ENCODE data around the gene STARD7. TPM values are rescaled to one million over a fixed set of nuclear protein-coding genes. Genes with fewer than 3 reads are reported as not detected.

Gene STARD7
- total and polyA plus RNA-seq, 4 donors, result 42.9 to 120 (median 59.7) TPM

DNA sequence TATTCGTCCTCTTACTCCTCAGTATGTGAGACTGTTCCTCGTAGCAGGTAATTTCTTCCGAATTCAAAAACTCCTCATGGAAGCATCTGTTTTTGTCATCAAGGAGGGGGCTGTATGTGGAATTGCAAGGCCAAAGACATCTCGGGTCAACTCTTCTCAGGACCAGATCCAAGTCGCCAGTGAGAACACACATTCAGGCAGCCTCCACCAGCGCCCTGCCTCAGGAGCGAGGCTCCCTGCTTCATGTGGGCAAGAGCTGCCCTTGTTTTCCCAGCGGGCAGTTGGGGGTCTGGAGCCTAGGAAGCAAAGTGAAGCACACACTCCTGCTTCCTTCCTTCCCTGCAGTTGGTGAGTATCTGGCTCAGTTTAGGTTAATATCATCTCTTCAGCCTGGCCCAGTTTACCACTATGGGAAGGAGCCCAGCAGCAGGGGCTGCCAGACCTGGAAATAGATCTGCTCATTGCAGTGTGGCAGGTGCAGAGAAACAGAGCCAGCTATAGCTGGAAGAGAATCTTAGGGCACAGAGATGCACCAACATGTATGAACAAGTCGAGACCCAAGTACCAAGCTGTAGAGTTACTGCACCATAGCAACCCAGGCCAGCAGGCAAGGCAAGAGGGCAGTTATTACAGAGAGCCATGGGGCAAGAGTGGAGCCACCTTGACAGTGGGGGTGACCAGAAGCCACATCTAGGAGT lies 31.9 kb upstream of the STARD7 start:
- Histone ChIP-seq H3K27ac (ENCODE audit: low read depth in 1 of 2, low read length in 2 of 2) (no peak overlapping the region), H3K9me3 (ENCODE audit: control insufficient read depth in 4 of 4, low read length in 3 of 4) (no peaks in the 10 kb centered on the region), H3K4me3 (ENCODE audit: low read depth in 1 of 3, low read length in 3 of 3) (no peak overlapping the region), H3K9ac (ENCODE audit: low read depth in 1 of 2, low read length in 2 of 2) (no peak overlapping the region), H3K36me3 (ENCODE audit: control insufficient read depth in 4 of 4, insufficient read depth in 3 of 4, low read depth in 1 of 4, low read length in 3 of 4) (no peaks in the 10 kb centered on the region), H3K27me3 (ENCODE audit: control insufficient read depth in 4 of 4, insufficient read depth in 4 of 4, low read length in 3 of 4) (no peaks in the 10 kb centered on the region), H3K4me1 (ENCODE audit: control insufficient read depth in 4 of 4, insufficient read depth in 4 of 4, low read length in 3 of 4) (peaks cover 0 to 1% (median 0%) of the 10 kb centered on the region in 4 donors)
- DNase-seq (ENCODE audit: low spot score), result no peak
- TF ChIP-seq FOXA2 (IDR thresholded peaks at IDR 0.05) (no peak), NR2F2 (IDR thresholded peaks at IDR 0.05) (no peak), SP1 (IDR thresholded peaks at IDR 0.05) (no peak), JUND (IDR thresholded peaks at IDR 0.05) (no peak), RAD21 (IDR thresholded peaks at IDR 0.05) (no peak), FOXA1 (IDR thresholded peaks at IDR 0.05) (no peak), GABPA (IDR thresholded peaks at IDR 0.05 in 1 of 2, conservative IDR thresholded peaks at IDR 0.05 in 1 of 2) (no peak), HNF4A (conservative IDR thresholded peaks at IDR 0.05) (no peak), TAF1 (conservative IDR thresholded peaks at IDR 0.05) (no peak), RXRA (IDR thresholded peaks at IDR 0.05) (no peak), HNF4G (IDR thresholded peaks at IDR 0.05) (no peak)
- TF ChIP-seq, protein P1, sequence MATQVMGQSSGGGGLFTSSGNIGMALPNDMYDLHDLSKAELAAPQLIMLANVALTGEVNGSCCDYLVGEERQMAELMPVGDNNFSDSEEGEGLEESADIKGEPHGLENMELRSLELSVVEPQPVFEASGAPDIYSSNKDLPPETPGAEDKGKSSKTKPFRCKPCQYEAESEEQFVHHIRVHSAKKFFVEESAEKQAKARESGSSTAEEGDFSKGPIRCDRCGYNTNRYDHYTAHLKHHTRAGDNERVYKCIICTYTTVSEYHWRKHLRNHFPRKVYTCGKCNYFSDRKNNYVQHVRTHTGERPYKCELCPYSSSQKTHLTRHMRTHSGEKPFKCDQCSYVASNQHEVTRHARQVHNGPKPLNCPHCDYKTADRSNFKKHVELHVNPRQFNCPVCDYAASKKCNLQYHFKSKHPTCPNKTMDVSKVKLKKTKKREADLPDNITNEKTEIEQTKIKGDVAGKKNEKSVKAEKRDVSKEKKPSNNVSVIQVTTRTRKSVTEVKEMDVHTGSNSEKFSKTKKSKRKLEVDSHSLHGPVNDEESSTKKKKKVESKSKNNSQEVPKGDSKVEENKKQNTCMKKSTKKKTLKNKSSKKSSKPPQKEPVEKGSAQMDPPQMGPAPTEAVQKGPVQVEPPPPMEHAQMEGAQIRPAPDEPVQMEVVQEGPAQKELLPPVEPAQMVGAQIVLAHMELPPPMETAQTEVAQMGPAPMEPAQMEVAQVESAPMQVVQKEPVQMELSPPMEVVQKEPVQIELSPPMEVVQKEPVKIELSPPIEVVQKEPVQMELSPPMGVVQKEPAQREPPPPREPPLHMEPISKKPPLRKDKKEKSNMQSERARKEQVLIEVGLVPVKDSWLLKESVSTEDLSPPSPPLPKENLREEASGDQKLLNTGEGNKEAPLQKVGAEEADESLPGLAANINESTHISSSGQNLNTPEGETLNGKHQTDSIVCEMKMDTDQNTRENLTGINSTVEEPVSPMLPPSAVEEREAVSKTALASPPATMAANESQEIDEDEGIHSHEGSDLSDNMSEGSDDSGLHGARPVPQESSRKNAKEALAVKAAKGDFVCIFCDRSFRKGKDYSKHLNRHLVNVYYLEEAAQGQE (IDR thresholded peaks at IDR 0.05), result no peak
- TF ChIP-seq, protein P2, sequence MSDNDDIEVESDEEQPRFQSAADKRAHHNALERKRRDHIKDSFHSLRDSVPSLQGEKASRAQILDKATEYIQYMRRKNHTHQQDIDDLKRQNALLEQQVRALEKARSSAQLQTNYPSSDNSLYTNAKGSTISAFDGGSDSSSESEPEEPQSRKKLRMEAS (IDR thresholded peaks at IDR 0.05), result no peak
- TF ChIP-seq, protein P3, sequence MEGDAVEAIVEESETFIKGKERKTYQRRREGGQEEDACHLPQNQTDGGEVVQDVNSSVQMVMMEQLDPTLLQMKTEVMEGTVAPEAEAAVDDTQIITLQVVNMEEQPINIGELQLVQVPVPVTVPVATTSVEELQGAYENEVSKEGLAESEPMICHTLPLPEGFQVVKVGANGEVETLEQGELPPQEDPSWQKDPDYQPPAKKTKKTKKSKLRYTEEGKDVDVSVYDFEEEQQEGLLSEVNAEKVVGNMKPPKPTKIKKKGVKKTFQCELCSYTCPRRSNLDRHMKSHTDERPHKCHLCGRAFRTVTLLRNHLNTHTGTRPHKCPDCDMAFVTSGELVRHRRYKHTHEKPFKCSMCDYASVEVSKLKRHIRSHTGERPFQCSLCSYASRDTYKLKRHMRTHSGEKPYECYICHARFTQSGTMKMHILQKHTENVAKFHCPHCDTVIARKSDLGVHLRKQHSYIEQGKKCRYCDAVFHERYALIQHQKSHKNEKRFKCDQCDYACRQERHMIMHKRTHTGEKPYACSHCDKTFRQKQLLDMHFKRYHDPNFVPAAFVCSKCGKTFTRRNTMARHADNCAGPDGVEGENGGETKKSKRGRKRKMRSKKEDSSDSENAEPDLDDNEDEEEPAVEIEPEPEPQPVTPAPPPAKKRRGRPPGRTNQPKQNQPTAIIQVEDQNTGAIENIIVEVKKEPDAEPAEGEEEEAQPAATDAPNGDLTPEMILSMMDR (IDR thresholded peaks at IDR 0.05; ENCODE audit: low read depth, low read length, missing input control), result no peak
- TF ChIP-seq, protein P4, sequence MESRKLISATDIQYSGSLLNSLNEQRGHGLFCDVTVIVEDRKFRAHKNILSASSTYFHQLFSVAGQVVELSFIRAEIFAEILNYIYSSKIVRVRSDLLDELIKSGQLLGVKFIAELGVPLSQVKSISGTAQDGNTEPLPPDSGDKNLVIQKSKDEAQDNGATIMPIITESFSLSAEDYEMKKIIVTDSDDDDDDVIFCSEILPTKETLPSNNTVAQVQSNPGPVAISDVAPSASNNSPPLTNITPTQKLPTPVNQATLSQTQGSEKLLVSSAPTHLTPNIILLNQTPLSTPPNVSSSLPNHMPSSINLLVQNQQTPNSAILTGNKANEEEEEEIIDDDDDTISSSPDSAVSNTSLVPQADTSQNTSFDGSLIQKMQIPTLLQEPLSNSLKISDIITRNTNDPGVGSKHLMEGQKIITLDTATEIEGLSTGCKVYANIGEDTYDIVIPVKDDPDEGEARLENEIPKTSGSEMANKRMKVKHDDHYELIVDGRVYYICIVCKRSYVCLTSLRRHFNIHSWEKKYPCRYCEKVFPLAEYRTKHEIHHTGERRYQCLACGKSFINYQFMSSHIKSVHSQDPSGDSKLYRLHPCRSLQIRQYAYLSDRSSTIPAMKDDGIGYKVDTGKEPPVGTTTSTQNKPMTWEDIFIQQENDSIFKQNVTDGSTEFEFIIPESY (IDR thresholded peaks at IDR 0.05), result no peak
- 98% methylated on average over 9 of the region's 9 CpGs for WGBS

DNA sequence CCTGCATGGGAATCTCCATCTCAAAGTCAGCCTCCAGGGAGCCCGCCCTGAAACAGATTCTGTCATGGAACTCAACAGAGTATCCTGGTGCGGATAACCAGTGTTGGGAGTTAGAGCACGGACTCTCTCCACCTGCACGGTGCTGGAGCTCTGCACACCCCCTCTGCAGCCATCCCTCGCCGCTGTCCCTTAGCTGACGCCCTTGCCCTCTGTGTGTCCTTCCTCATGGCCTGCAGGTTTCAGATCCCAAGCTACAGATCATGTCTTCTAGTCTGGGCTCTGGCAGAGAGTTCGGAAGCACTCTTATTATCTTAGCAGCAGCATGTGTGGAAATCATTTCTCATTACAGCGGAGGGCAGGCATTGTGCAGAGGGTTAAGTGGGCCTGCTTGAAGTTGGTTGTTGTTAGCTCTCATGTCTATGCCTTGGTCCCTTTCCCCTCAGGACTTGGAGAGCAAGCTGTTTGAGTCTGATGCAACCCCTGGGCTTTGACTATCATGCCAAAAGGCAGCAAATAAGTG lies 31.2 kb upstream of the STARD7 start:
- Histone ChIP-seq H3K36me3 (ENCODE audit: control insufficient read depth in 4 of 4, insufficient read depth in 3 of 4, low read depth in 1 of 4, low read length in 3 of 4) (no peaks in the 10 kb centered on the region), H3K27me3 (ENCODE audit: control insufficient read depth in 4 of 4, insufficient read depth in 4 of 4, low read length in 3 of 4) (no peaks in the 10 kb centered on the region), H3K27ac (ENCODE audit: low read depth in 1 of 2, low read length in 2 of 2) (no peak overlapping the region), H3K9me3 (ENCODE audit: control insufficient read depth in 4 of 4, low read length in 3 of 4) (no peaks in the 10 kb centered on the region), H3K4me3 (ENCODE audit: low read depth in 1 of 3, low read length in 3 of 3) (no peak overlapping the region), H3K4me1 (ENCODE audit: control insufficient read depth in 4 of 4, insufficient read depth in 4 of 4, low read length in 3 of 4) (no peaks in the 10 kb centered on the region), H3K9ac (ENCODE audit: low read depth in 1 of 2, low read length in 2 of 2) (no peak overlapping the region)
- DNase-seq (ENCODE audit: low spot score), result no peak
- WGBS, result 94% methylated on average over 9 of the region's 9 CpGs
- TF ChIP-seq SP1 (IDR thresholded peaks at IDR 0.05) (no peak), GABPA (IDR thresholded peaks at IDR 0.05 in 1 of 2, conservative IDR thresholded peaks at IDR 0.05 in 1 of 2) (no peak), HNF4G (IDR thresholded peaks at IDR 0.05) (no peak), HNF4A (conservative IDR thresholded peaks at IDR 0.05) (no peak), TAF1 (conservative IDR thresholded peaks at IDR 0.05) (no peak), JUND (IDR thresholded peaks at IDR 0.05) (no peak)
- TF ChIP-seq, protein P4 (IDR thresholded peaks at IDR 0.05), result no peak
- TF ChIP-seq, protein P2 (IDR thresholded peaks at IDR 0.05), result no peak
- TF ChIP-seq, protein P5, sequence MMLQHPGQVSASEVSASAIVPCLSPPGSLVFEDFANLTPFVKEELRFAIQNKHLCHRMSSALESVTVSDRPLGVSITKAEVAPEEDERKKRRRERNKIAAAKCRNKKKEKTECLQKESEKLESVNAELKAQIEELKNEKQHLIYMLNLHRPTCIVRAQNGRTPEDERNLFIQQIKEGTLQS (IDR thresholded peaks at IDR 0.05), result no peak
- TF ChIP-seq, protein P1 (IDR thresholded peaks at IDR 0.05), result no peak

Data from liver (tissue), 9 donors.